OCI-LY1 (cell line): Measurements from ENCODE around the gene SLC6A3.

ENCODE experiments used
- EZH2 ChIP-seq: fragments of 200-600 bp; sonication (generic), shearing (Covaris generic); IDR thresholded peaks from 2 replicates; pipeline ENCODE4 v1.8.0; 2017; ENCODE audit warnings: borderline replicate concordance, mixed run types, mild to moderate bottlenecking, antibody characterized with exemption, low read length, moderate library complexity, mixed read lengths
- TF ChIP-seq, protein P1 (sequence below): fragments of 200-600 bp; sonication (generic), shearing (Covaris generic); IDR thresholded peaks from 2 replicates; pipeline ENCODE4 v1.5.1; 2017; ENCODE audit warnings: mild to moderate bottlenecking, antibody characterized with exemption, low read length, moderate library complexity, mixed read lengths

DNA sequence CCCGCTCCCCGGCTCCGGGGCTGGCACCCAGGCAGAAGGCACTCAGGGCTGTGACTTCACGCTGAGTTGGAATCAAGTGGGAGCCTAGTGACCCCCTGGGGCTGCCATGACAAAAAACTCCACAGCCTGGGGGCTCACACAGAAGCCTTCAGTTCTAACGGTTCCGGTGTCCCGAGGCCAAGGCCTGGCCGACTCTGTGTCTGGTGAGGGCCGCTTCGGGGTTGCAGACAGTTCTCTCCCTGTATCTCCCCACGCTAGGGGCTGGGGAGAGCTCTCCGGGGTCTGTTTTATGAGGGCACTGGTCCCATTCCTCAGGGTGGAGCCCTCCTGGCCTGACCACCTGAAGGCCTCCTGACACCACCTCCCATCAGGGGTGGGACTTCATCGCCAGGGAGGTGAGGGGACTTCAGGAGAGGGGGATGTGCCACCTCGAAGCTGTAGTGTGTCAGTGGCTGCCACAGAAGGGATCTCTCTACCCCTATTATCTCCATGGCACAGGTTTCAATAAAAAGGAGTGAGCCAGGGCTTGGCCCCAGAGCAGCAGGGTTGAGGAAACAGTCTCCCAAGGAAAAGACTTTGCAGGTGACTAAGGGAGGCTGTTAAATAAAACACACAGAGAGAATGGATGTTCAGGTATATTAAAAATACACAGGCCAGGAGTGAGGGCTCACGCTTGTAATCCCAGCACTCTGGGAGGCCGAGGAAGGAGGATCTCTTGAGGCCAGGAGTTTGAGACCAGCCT, 1.5 kb upstream of the SLC6A3 start:
- TF ChIP-seq, protein P1, sequence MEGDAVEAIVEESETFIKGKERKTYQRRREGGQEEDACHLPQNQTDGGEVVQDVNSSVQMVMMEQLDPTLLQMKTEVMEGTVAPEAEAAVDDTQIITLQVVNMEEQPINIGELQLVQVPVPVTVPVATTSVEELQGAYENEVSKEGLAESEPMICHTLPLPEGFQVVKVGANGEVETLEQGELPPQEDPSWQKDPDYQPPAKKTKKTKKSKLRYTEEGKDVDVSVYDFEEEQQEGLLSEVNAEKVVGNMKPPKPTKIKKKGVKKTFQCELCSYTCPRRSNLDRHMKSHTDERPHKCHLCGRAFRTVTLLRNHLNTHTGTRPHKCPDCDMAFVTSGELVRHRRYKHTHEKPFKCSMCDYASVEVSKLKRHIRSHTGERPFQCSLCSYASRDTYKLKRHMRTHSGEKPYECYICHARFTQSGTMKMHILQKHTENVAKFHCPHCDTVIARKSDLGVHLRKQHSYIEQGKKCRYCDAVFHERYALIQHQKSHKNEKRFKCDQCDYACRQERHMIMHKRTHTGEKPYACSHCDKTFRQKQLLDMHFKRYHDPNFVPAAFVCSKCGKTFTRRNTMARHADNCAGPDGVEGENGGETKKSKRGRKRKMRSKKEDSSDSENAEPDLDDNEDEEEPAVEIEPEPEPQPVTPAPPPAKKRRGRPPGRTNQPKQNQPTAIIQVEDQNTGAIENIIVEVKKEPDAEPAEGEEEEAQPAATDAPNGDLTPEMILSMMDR, result no peak
- TF ChIP-seq EZH2, result no peak
